ENCODE results near the gene DEFB124. TPM values are rescaled to one million over a fixed set of nuclear protein-coding genes. Genes with fewer than 3 reads are reported as not detected.
"Not testable (repeated sequence)": the region's sequence is repeated elsewhere in the genome, so short reads cannot be mapped to it uniquely, and the experiment has no call there.

DEFB124 gene
- not detected for total RNA-seq
- long read RNA-seq: 0 reads

GRCh38 chr20:31474758-31475427, at the start of gene DEFB124, which contains the start of gene REM1:
Gene DEFB124, minus strand, starts transcription at chr20:31475127. Its CDS starts 2,114 bp downstream, at chr20:31473013.
Gene REM1, plus strand, starts transcription at chr20:31475288. Its CDS starts 1,158 bp downstream, at chr20:31476446.
- Histone ChIP-seq H3K36me3 (no peaks in the 10 kb centered on the region), H3K27ac (peak within 1 kb of the TSS; percentile 42), H3K4me1 (peaks cover 14% of the 10 kb centered on the region), H3K27me3 (peaks cover 21% of the 10 kb centered on the region), H3K4me3 (peak within 1 kb of the TSS; percentile 57), H3K9me3 (no peaks in the 10 kb centered on the region)
- TF ChIP-seq CTCF (IDR thresholded peaks at IDR 0.05): no peak
- DNase-seq: peak; percentile 64
- intact Hi-C loops (cut with DNase I): no loop called here
- ATAC-seq: peak; percentile 71

- ATAC-seq: peak; percentile 96
- H3K27ac ChIP-seq: no peak overlapping the region
- H3K4me3 ChIP-seq: no peak overlapping the region
- no peaks in the 10 kb centered on the region for H3K27me3 ChIP-seq
- H3K4me1 ChIP-seq: peaks cover 21% of the 10 kb centered on the region
- peaks cover 37% of the 10 kb centered on the region for H3K36me3 ChIP-seq
- intact Hi-C loops (cut with DNase I): no loop called here
- no peak for DNase-seq
- no peaks in the 10 kb centered on the region for H3K9me3 ChIP-seq
- TF ChIP-seq CTCF (IDR thresholded peaks at IDR 0.05): no peak
Measured at GRCh38 chr20:31523361-31524283, 48.7 kb upstream of the DEFB124 start.

GRCh38 chr20:31522731-31523130, 47.8 kb upstream of the DEFB124 start:
- peak; percentile 22 for ATAC-seq
- Histone ChIP-seq H3K9me3 (no peaks in the 10 kb centered on the region), H3K36me3 (peaks cover 28% of the 10 kb centered on the region), H3K4me3 (no peak overlapping the region), H3K4me1 (peaks cover 21% of the 10 kb centered on the region), H3K27ac (no peak overlapping the region), H3K27me3 (no peaks in the 10 kb centered on the region)
- no peak for DNase-seq
- no peak for TF ChIP-seq CTCF (IDR thresholded peaks at IDR 0.05)
- intact Hi-C loops (cut with DNase I): no loop called here

GRCh38 chr20:31521267-31521666, 46.3 kb upstream of the DEFB124 start:
- H3K9me3 ChIP-seq; H3K27ac ChIP-seq; DNase-seq; H3K27me3 ChIP-seq; H3K4me3 ChIP-seq; intact Hi-C loops (cut with DNase I): not testable (repeated sequence)
- H3K36me3 ChIP-seq: peaks cover 14% of the 10 kb centered on the region
- peak; percentile 15 for ATAC-seq
- peaks cover 36% of the 10 kb centered on the region for H3K4me1 ChIP-seq

- H3K27me3 ChIP-seq: no peaks in the 10 kb centered on the region
- DNase-seq: no peak
- peaks cover 40% of the 10 kb centered on the region for H3K4me1 ChIP-seq
- H3K27ac ChIP-seq: no peak overlapping the region
- H3K4me3 ChIP-seq: no peak overlapping the region
- TF ChIP-seq CTCF (IDR thresholded peaks at IDR 0.05): peak; percentile 15
- no peaks in the 10 kb centered on the region for H3K9me3 ChIP-seq
- no peaks in the 10 kb centered on the region for H3K36me3 ChIP-seq
- intact Hi-C loops (cut with DNase I): no loop called here
- peak; percentile 31 for ATAC-seq
Measured at GRCh38 chr20:31517373-31517772, 42.4 kb upstream of the DEFB124 start.

- no peaks in the 10 kb centered on the region for H3K36me3 ChIP-seq
- no peaks in the 10 kb centered on the region for H3K27me3 ChIP-seq
- intact Hi-C loops (cut with DNase I): no loop called here
- H3K4me3 ChIP-seq: no peak overlapping the region
- TF ChIP-seq CTCF (IDR thresholded peaks at IDR 0.05): no peak
- H3K9me3 ChIP-seq: no peaks in the 10 kb centered on the region
- peaks cover 39% of the 10 kb centered on the region for H3K4me1 ChIP-seq
- DNase-seq (no peak), ATAC-seq (no peak)
- H3K27ac ChIP-seq: no peak overlapping the region
Measured at GRCh38 chr20:31516651-31517050, 41.7 kb upstream of the DEFB124 start.
